WERI-Rb-1 (cell line): ENCODE measurements around the gene FFAR4.

Experiments
- DNase-seq: peaks from one replicate; pipeline ENCODE4 v3.0.0-alpha.2; 2020
- H3K27ac ChIP-seq: fragments of 250-450 bp; sonication (Bioruptor Pico); 2 replicates; pipeline ENCODE4 v1.5.1; 2020; ENCODE audit warnings: mild to moderate bottlenecking, moderate library complexity
- H3K27me3 ChIP-seq: fragments of 250-450 bp; sonication (Bioruptor Pico); 2 replicates; pipeline ENCODE4 v1.5.1; 2021; ENCODE audit warnings: mild to moderate bottlenecking, low read depth, moderate library complexity; ENCODE audit not compliant: insufficient read depth, severe bottlenecking
- H3K36me3 ChIP-seq: fragments of 250-450 bp; sonication (Bioruptor Pico); 2 replicates; pipeline ENCODE4 v1.5.1; 2020; ENCODE audit warnings: mild to moderate bottlenecking, moderate library complexity
- H3K4me3 ChIP-seq: 2 replicates; pipeline ENCODE4 v1.5.1; 2011; ENCODE audit warnings: low read depth, mild to moderate bottlenecking, control low read depth, low read length
- H3K9me3 ChIP-seq: fragments of 250-450 bp; sonication (Bioruptor Pico); 2 replicates; pipeline ENCODE4 v1.5.1; 2021; ENCODE audit warnings: mild to moderate bottlenecking, moderate library complexity; ENCODE audit not compliant: severe bottlenecking
- CTCF ChIP-seq: IDR thresholded peaks from 2 replicates; pipeline ENCODE4 v1.5.1; 2011; ENCODE audit warnings: low read depth, mild to moderate bottlenecking, control low read depth, inconsistent platforms, low read length

Gene FFAR4

GRCh38 chr10:93599335-93599734, 32.9 kb downstream of the FFAR4 start:
- Histone ChIP-seq H3K9me3 (no peaks in the 10 kb centered on the region), H3K27ac (no peak overlapping the region), H3K27me3 (no peaks in the 10 kb centered on the region), H3K4me3 (no peak overlapping the region), H3K36me3 (no peaks in the 10 kb centered on the region)
- DNase-seq: no peak
- TF ChIP-seq CTCF: no peak

GRCh38 chr10:93599778-93600177, 33.3 kb downstream of the FFAR4 start:
- Histone ChIP-seq H3K9me3 (no peaks in the 10 kb centered on the region), H3K36me3 (no peaks in the 10 kb centered on the region), H3K27me3 (no peaks in the 10 kb centered on the region), H3K4me3 (no peak overlapping the region), H3K27ac (no peak overlapping the region)
- no peak for DNase-seq
- no peak for TF ChIP-seq CTCF

- H3K4me3 ChIP-seq: no peak overlapping the region
- no peak for TF ChIP-seq CTCF
- no peaks in the 10 kb centered on the region for H3K27me3 ChIP-seq
- no peaks in the 10 kb centered on the region for H3K9me3 ChIP-seq
- DNase-seq: no peak
- H3K27ac ChIP-seq: no peak overlapping the region
- H3K36me3 ChIP-seq: no peaks in the 10 kb centered on the region
These were observed 34.1 kb downstream of the FFAR4 start for GRCh38 chr10:93600446-93601145.

GRCh38 chr10:93601146-93601773, 34.8 kb downstream of the FFAR4 start, which contains the start of gene RBP4:
Gene RBP4, minus strand, starts transcription at chr10:93601235. Its CDS starts 207 bp downstream, at chr10:93601028.
- Histone ChIP-seq H3K27ac (no peak within 1 kb of the TSS), H3K27me3 (no peaks in the 10 kb centered on the region), H3K9me3 (no peaks in the 10 kb centered on the region), H3K36me3 (no peaks in the 10 kb centered on the region), H3K4me3 (no peak within 1 kb of the TSS)
- no peak for DNase-seq
- TF ChIP-seq CTCF: no peak

- no peak for DNase-seq
- no peaks in the 10 kb centered on the region for H3K27me3 ChIP-seq
These were observed 35.3 kb downstream of the FFAR4 start for GRCh38 chr10:93601774-93602162.

More at GRCh38 chr10:93601774-93602162, 35.3 kb downstream of the FFAR4 start:
- no peaks in the 10 kb centered on the region for H3K9me3 ChIP-seq
- no peaks in the 10 kb centered on the region for H3K36me3 ChIP-seq
- H3K27ac ChIP-seq: no peak overlapping the region
- no peak for TF ChIP-seq CTCF
- H3K4me3 ChIP-seq: no peak overlapping the region
